ENCODE measurements around the gene BABAM2. TPM values are rescaled to one million over a fixed set of nuclear protein-coding genes. Genes with fewer than 3 reads are reported as not detected.
"Not testable (repeated sequence)": the region's sequence is repeated elsewhere in the genome, so short reads cannot be mapped to it uniquely, and the experiment has no call there.

The BABAM2 gene
- total RNA-seq, 4 donors from 2014 or later: 35.5 to 44.9 (median 39.9) TPM

GRCh38 chr2:28021898-28022297 is 131.4 kb downstream of the BABAM2 start:
- peaks cover 0 to 13% (median 5%) of the 10 kb centered on the region in 4 donors for H3K36me3 ChIP-seq
- WGBS: 95% methylated on average over 9 of the region's 9 CpGs
- intact Hi-C loops (cut with DNase I): no loop called here

GRCh38 chr2:28025123-28025522 is 134.6 kb downstream of the BABAM2 start:
- WGBS: 92% methylated on average over 4 of the region's 4 CpGs
- H3K27me3 ChIP-seq: no peaks in the 10 kb centered on the region
- peaks cover 0 to 20% (median 5%) of the 10 kb centered on the region in 4 donors for H3K36me3 ChIP-seq
- intact Hi-C loops (cut with DNase I): no loop called here
- H3K4me3 ChIP-seq: no peak overlapping the region
- DNase-seq (ENCODE audit: extremely low spot score): no peak
- no peak for TF ChIP-seq EP300 (IDR thresholded peaks at IDR 0.05)
- no peak for TF ChIP-seq POLR2A (IDR thresholded peaks at IDR 0.05; ENCODE audit: low read depth)
- TF ChIP-seq POLR2AphosphoS5 (IDR thresholded peaks at IDR 0.05): no peak
- TF ChIP-seq CTCF (IDR thresholded peaks at IDR 0.05): no peak
- H3K9me3 ChIP-seq: no peaks in the 10 kb centered on the region
- H3K27ac ChIP-seq (replicated peaks in 1 of 4): no peak overlapping the region
- H3K4me1 ChIP-seq: no peaks in the 10 kb centered on the region

More at GRCh38 chr2:28021898-28022297, 131.4 kb downstream of the BABAM2 start:
- no peak for DNase-seq (ENCODE audit: extremely low spot score)
- no peak overlapping the region for H3K27ac ChIP-seq (replicated peaks in 1 of 4)
- no peaks in the 10 kb centered on the region for H3K4me1 ChIP-seq
- no peaks in the 10 kb centered on the region for H3K27me3 ChIP-seq
- no peak overlapping the region for H3K4me3 ChIP-seq
- TF ChIP-seq EP300 (IDR thresholded peaks at IDR 0.05) (no peak), CTCF (IDR thresholded peaks at IDR 0.05) (no peak), POLR2A (IDR thresholded peaks at IDR 0.05; ENCODE audit: low read depth) (no peak), POLR2AphosphoS5 (IDR thresholded peaks at IDR 0.05) (no peak)
- no peaks in the 10 kb centered on the region for H3K9me3 ChIP-seq

GRCh38 chr2:28026230-28026629 is 135.7 kb downstream of the BABAM2 start:
- DNase-seq (ENCODE audit: extremely low spot score); intact Hi-C loops (cut with DNase I); H3K9me3 ChIP-seq; H3K4me1 ChIP-seq; H3K4me3 ChIP-seq; H3K27ac ChIP-seq (replicated peaks in 1 of 4); H3K27me3 ChIP-seq: not testable (repeated sequence)
- WGBS: 97% methylated on average over 2 of the region's 2 CpGs
- peaks cover 0 to 20% (median 5%) of the 10 kb centered on the region in 4 donors for H3K36me3 ChIP-seq

- 90% methylated on average over 7 of the region's 7 CpGs for WGBS
- Histone ChIP-seq H3K4me1 (peaks cover 0 to 6% (median 0%) of the 10 kb centered on the region in 4 donors), H3K27me3 (no peaks in the 10 kb centered on the region), H3K36me3 (peaks cover 0 to 20% (median 5%) of the 10 kb centered on the region in 4 donors), H3K27ac (replicated peaks in 1 of 4) (no peak overlapping the region), H3K4me3 (no peak overlapping the region), H3K9me3 (no peaks in the 10 kb centered on the region)
- no peak for TF ChIP-seq POLR2A (IDR thresholded peaks at IDR 0.05; ENCODE audit: low read depth)
- TF ChIP-seq CTCF (IDR thresholded peaks at IDR 0.05): no peak
- no peak for TF ChIP-seq POLR2AphosphoS5 (IDR thresholded peaks at IDR 0.05)
- no peak for TF ChIP-seq EP300 (IDR thresholded peaks at IDR 0.05)
- no peak for DNase-seq (ENCODE audit: extremely low spot score)
- intact Hi-C loops (cut with DNase I): no loop called here
Observed at GRCh38 chr2:28028025-28028424, 137.5 kb downstream of the BABAM2 start.

GRCh38 chr2:28030600-28030999 is 140.1 kb downstream of the BABAM2 start:
- Histone ChIP-seq H3K4me3 (no peak overlapping the region), H3K4me1 (peaks cover 0 to 6% (median 2%) of the 10 kb centered on the region in 4 donors), H3K9me3 (no peaks in the 10 kb centered on the region), H3K36me3 (peaks cover 0 to 14% (median 4%) of the 10 kb centered on the region in 4 donors), H3K27ac (replicated peaks in 1 of 4) (no peak overlapping the region), H3K27me3 (no peaks in the 10 kb centered on the region)
- no peak for DNase-seq (ENCODE audit: extremely low spot score)
- 75% methylated on average over 2 of the region's 2 CpGs for WGBS
- intact Hi-C loops (cut with DNase I): no loop called here
- no peak for TF ChIP-seq POLR2AphosphoS5 (IDR thresholded peaks at IDR 0.05)
- TF ChIP-seq CTCF (IDR thresholded peaks at IDR 0.05): no peak
- TF ChIP-seq POLR2A (IDR thresholded peaks at IDR 0.05; ENCODE audit: low read depth): no peak
- TF ChIP-seq EP300 (IDR thresholded peaks at IDR 0.05): no peak

Measured in esophagus muscularis mucosa (tissue), 4 donors.